B cell (primary cell): ENCODE data around the gene GPR150.

ENCODE experiments used
- EZH2 ChIP-seq: IDR thresholded peaks from 2 replicates; pipeline ENCODE4 v1.6.1; 2012; ENCODE audit warnings: borderline replicate concordance, low read depth, mild to moderate bottlenecking, moderate library complexity, low read length; ENCODE audit not compliant: insufficient read depth, poor library complexity, severe bottlenecking
- TF ChIP-seq, protein P1 (sequence below): fragments of 200-600 bp; IDR thresholded peaks from one replicate; pipeline ENCODE4 v1.8.0; 2022; ENCODE audit warnings: antibody characterized with exemption, mild to moderate bottlenecking

GRCh38 chr5:95609711-95610110, 10.2 kb upstream of the GPR150 start:
- TF ChIP-seq, protein P1, sequence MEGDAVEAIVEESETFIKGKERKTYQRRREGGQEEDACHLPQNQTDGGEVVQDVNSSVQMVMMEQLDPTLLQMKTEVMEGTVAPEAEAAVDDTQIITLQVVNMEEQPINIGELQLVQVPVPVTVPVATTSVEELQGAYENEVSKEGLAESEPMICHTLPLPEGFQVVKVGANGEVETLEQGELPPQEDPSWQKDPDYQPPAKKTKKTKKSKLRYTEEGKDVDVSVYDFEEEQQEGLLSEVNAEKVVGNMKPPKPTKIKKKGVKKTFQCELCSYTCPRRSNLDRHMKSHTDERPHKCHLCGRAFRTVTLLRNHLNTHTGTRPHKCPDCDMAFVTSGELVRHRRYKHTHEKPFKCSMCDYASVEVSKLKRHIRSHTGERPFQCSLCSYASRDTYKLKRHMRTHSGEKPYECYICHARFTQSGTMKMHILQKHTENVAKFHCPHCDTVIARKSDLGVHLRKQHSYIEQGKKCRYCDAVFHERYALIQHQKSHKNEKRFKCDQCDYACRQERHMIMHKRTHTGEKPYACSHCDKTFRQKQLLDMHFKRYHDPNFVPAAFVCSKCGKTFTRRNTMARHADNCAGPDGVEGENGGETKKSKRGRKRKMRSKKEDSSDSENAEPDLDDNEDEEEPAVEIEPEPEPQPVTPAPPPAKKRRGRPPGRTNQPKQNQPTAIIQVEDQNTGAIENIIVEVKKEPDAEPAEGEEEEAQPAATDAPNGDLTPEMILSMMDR: no peak
- TF ChIP-seq EZH2: no peak
